AG08395 (cell line): ENCODE data around the gene PUM2.
"Not testable (repeated sequence)": the region's sequence is repeated elsewhere in the genome, so short reads cannot be mapped to it uniquely, and the experiment has no call there.

ENCODE experiments used
- DNase-seq: peaks from one replicate; pipeline ENCODE4 v3.0.0; 2012; ENCODE audit warnings: mixed read lengths, low spot score

The PUM2 gene

DNA sequence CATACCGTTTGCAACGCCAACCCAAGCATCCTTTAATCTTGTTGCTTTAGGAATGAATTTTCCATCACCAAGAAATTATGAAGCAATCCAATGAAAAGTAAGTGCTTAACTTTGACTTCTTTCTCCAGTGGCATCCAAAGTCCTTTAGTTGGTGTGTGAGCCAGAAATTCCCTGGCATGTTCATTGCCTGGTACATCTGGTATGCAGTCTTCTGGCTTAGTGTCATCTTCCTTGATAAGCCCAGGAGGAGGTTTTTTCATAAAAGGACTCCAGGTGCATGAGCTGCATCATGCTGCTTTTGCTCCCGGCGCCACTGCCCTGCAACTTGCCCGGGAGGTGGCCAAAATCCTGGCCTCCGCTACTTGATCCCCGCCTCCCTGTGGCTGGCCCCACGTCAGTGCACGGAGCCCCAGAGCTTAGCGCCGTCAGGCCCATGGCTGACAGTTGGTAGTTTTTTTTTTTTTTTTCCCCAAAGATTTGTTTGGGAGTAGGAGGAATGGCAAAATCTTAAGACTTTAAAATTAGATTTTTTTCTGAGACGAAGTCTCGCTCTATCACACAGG is 58.7 kb downstream of the PUM2 start:
- no peak for DNase-seq

- peak; percentile 87 for DNase-seq
Observed at GRCh38 chr2:20291106-20291564, 59.5 kb downstream of the PUM2 start.

DNA sequence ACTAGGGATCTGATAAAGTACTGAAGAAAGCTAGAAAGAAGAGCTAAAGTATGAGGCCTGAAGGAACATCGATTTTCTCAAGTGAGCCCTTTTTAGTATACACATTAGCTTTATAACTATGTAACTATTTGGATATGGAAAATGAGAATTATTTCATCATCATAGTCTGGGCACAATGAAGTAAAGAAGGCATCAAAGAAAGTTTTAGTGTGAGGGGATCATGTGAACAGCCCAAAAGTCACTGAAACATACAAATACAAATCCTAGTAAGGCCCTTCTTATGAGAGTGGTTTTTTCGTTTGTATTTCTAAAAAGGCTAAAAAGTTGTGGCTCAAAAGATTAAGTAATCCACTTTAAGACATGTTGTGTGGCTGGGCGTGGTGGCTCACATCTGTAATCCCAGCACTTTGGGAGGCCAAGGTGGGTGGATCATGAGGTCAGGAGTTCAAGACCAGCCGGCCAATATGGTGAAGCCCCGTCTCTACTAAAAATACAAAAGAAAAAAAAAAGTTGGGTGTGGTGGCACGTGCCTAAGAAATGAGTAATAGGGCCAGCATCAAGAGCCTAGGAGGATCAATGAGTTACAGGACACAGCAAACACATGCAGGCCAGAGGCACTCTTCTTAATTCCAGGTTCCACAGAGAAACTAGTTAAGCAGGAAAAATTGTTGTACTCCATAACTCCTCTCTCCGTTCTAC is 61.9 kb downstream of the PUM2 start:
- DNase-seq, result peak; percentile 55

- no peak for DNase-seq
Observed at GRCh38 chr2:20282916-20283592, 67.6 kb downstream of the PUM2 start.

- DNase-seq, result no peak
Observed at GRCh38 chr2:20281876-20282275, 68.8 kb downstream of the PUM2 start.

GRCh38 chr2:20273042-20273441 is 77.6 kb downstream of the PUM2 start:
- DNase-seq, result no peak

- not testable (repeated sequence) for DNase-seq
Observed at GRCh38 chr2:20268317-20268716, 82.3 kb downstream of the PUM2 start.

GRCh38 chr2:20267529-20267928 is 83.1 kb downstream of the PUM2 start:
- no peak for DNase-seq

DNA sequence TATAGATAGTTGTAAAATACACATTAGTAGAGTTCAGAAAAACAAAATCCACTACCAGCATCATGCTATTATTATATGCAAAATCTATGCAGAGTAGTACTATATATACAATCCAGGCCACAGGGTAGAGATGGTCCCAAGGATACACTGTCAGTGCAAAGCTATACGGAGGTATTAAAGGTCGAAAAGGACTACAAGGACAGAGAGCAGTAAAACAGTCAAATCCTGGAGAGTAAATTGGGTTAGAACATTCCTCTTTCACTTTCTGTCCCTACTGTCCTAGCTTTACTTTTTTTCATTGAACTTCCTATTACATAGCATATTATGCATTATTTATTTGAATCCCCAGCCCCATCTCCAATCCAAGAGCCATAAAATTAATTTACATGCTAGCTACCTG is 86.0 kb downstream of the PUM2 start:
- DNase-seq, result no peak

GRCh38 chr2:20257411-20257810 is 93.2 kb downstream of the PUM2 start:
- DNase-seq, result no peak

DNA sequence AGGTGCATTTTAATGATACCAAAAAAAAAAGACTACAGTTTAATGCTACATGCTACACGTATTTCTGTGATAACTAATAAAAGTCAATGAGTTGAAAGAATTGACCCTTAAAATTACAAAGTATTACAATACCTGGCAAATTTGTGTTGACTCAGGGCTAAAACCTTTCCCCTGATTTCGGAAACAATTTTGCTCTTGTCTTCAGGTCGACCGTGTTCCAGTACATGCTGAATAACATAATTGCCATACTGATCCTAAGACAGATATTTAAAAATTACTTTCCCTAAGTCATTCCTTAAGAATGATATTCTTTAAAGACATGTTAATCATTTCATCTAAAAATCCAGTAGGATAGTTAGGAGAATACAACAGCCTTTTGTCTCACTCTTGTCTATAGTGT is 95.9 kb downstream of the PUM2 start:
- no peak for DNase-seq

GRCh38 chr2:20250436-20250835 is 100.2 kb downstream of the PUM2 start:
- no peak for DNase-seq

- DNase-seq, result no peak
Observed at GRCh38 chr2:20249170-20249569, 101.5 kb downstream of the PUM2 start.

GRCh38 chr2:20247084-20247483 is 103.6 kb downstream of the PUM2 start:
- no peak for DNase-seq

GRCh38 chr2:20243637-20244036 is 107.0 kb downstream of the PUM2 start:
- DNase-seq, result not testable (repeated sequence)

DNA sequence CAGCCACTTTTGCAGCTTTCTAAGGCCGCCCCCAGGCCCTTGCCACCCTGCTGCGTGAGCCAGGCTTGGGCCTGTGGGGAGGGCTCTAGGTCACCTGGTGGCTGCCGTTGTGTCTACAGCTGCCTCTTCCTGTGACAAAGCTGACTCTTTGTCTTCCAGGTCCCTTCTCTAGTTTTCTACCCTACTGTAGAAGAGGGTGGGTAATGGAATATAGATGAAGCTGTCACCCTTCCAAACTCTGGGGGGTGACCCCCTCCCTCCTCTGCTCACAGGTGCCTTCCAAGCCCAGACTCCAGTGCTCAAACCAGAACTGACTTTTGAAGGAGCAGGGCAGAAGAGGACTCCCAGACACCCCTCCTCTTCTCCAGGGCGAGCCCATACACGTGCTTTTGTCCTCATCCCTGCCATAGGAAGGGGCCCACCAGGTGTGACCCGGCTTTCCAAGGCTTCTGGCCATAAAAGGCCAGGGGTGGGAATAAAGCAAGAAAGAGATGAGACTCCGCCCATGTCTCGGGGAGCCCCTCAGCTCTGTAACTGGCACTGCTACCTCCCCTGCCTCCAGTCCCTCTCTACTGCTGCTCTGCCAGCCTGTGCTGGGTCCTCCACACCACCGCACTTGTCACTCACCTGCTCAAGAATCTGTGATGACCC is 107.8 kb downstream of the PUM2 start:
- DNase-seq, result no peak

- no peak for DNase-seq
Observed at GRCh38 chr2:20241973-20242726, 108.5 kb downstream of the PUM2 start.

- DNase-seq, result not testable (repeated sequence)
Observed at GRCh38 chr2:20240291-20240690, 110.4 kb downstream of the PUM2 start.

- no peak for DNase-seq
Observed at GRCh38 chr2:20236496-20236895, 114.1 kb downstream of the PUM2 start.

- no peak for DNase-seq
Observed at GRCh38 chr2:20235655-20236305, 114.9 kb downstream of the PUM2 start.

- DNase-seq, result not testable (repeated sequence)
Observed at GRCh38 chr2:20234597-20234996, 116.0 kb downstream of the PUM2 start.

GRCh38 chr2:20232837-20233207 is 117.8 kb downstream of the PUM2 start:
- DNase-seq, result no peak
